IMR-90 (cell line): Measurements from ENCODE around the gene COL18A1. TPM values are rescaled to one million over a fixed set of nuclear protein-coding genes. Genes with fewer than 3 reads are reported as not detected.

Experiments
- ATAC-seq: fragments of 200-7000 bp; cut with Tn5 transposase; 2 replicates; pipeline ENCODE4 v1.9.1; 2020; ENCODE audit warnings: low read depth, mild to moderate bottlenecking, moderate library complexity
- BruUV-seq: library from RNA; stranded (reverse); fragments of 400-500 nt; replicated peaks from 2 replicates; lab custom pipeline; 2021; lab: Mats Ljungman, UMichigan
- CTCF ChIA-PET: fragments of 300-600 bp; formaldehyde crosslinking; extraction: SDS; loops from one replicate; lab custom pipeline; 2021; ENCODE audit warnings: antibody characterized with exemption; lab: Yijun Ruan, JAX
- POLR2A ChIA-PET: fragments of 300-600 bp; sonication (Branson Sonifier 250); formaldehyde crosslinking; loops from one replicate; lab custom pipeline; 2022; ENCODE audit warnings: antibody characterized with exemption; ENCODE audit not compliant: unreplicated experiment; lab: Charles Lee
- DNase-seq: peaks from one replicate; pipeline ENCODE4 v3.0.0; 2013
- H2AFZ ChIP-seq: replicated peaks from 2 replicates; pipeline ENCODE3; 2013; ENCODE audit warnings: low read length, mild to moderate bottlenecking; ENCODE audit not compliant: poor library complexity
- H2AK5ac ChIP-seq: 2 replicates; pipeline ENCODE4 v1.6.1; 2013; ENCODE audit warnings: low read depth, low read length, inconsistent platforms
- H2AK9ac ChIP-seq: replicated peaks from 2 replicates; pipeline ENCODE3; 2013; ENCODE audit warnings: mild to moderate bottlenecking, low read depth, low read length, moderate library complexity; ENCODE audit not compliant: poor library complexity
- H2BK120ac ChIP-seq: 2 replicates; pipeline ENCODE4 v1.6.1; 2013; ENCODE audit warnings: low read depth, low read length, inconsistent platforms
- H2BK15ac ChIP-seq: 3 replicates; pipeline ENCODE4 v1.6.1; 2013; ENCODE audit warnings: low read depth, low read length, inconsistent platforms
- H2BK20ac ChIP-seq: 2 replicates; pipeline ENCODE4 v1.6.1; 2013; ENCODE audit warnings: low read depth, mild to moderate bottlenecking, inconsistent platforms, low read length, moderate library complexity
- H2BK5ac ChIP-seq: 2 replicates; pipeline ENCODE4 v1.6.1; 2013; ENCODE audit warnings: mild to moderate bottlenecking, low read depth, low read length, inconsistent platforms; ENCODE audit not compliant: poor library complexity, severe bottlenecking
- H3K14ac ChIP-seq: replicated peaks from 2 replicates; pipeline ENCODE4 v1.6.1; 2013; ENCODE audit warnings: low read depth, low read length, inconsistent platforms
- H3K18ac ChIP-seq: 2 replicates; pipeline ENCODE4 v1.6.1; 2013; ENCODE audit warnings: low read depth, low read length, control low read depth
- H3K23ac ChIP-seq: 2 replicates; pipeline ENCODE4 v1.6.1; 2013; ENCODE audit warnings: low read depth, low read length, inconsistent platforms
- H3K27ac ChIP-seq: 2 replicates; pipeline ENCODE4 v1.5.1; 2013; ENCODE audit warnings: mild to moderate bottlenecking, control low read depth, low read length; ENCODE audit not compliant: insufficient read depth
- H3K27me3 ChIP-seq: 2 replicates; pipeline ENCODE4 v1.6.1; 2013; ENCODE audit warnings: low read length; ENCODE audit not compliant: control insufficient read depth, insufficient read depth
- H3K36me3 ChIP-seq: 2 replicates; pipeline ENCODE4 v1.6.1; 2013; ENCODE audit warnings: low read length, mixed read lengths; ENCODE audit not compliant: control insufficient read depth, insufficient read depth
- H3K4ac ChIP-seq: 2 replicates; pipeline ENCODE4 v1.6.1; 2013; ENCODE audit warnings: low read depth, low read length, inconsistent platforms
- H3K4me1 ChIP-seq: 2 replicates; pipeline ENCODE4 v1.6.1; 2013; ENCODE audit warnings: low read length, mixed read lengths; ENCODE audit not compliant: control insufficient read depth, insufficient read depth
- H3K4me2 ChIP-seq: 2 replicates; pipeline ENCODE4 v1.6.1; 2013; ENCODE audit warnings: low read depth, mild to moderate bottlenecking, control low read depth, low read length, moderate library complexity
- H3K4me3 ChIP-seq: 2 replicates; pipeline ENCODE4 v1.5.1; 2013; ENCODE audit warnings: low read depth, mild to moderate bottlenecking, control low read depth, low read length, moderate library complexity; ENCODE audit not compliant: insufficient read depth
- H3K56ac ChIP-seq: 2 replicates; pipeline ENCODE4 v1.6.1; 2013; ENCODE audit warnings: low read length, inconsistent platforms; ENCODE audit not compliant: insufficient read depth; ENCODE audit errors: extremely low read depth
- H3K79me1 ChIP-seq, 2 experiments: 2 replicates each; pipeline ENCODE4 v1.6.1; 2013; ENCODE audit warnings: low read length in 2 of 2, inconsistent platforms in 1 of 2, low read depth in 1 of 2
- H3K9ac ChIP-seq: 2 replicates; pipeline ENCODE4 v1.6.1; 2013; ENCODE audit warnings: low read depth, low read length, control low read depth
- H3K9me1 ChIP-seq: 2 replicates; pipeline ENCODE4 v1.6.1; 2013; ENCODE audit warnings: low read length, inconsistent platforms; ENCODE audit not compliant: insufficient read depth
- H3K9me3 ChIP-seq: 2 replicates; pipeline ENCODE4 v1.6.1; 2013; ENCODE audit warnings: low read length; ENCODE audit not compliant: control insufficient read depth, insufficient read depth
- H4K20me1 ChIP-seq: 2 replicates; pipeline ENCODE4 v1.6.1; 2013; ENCODE audit warnings: low read length, inconsistent platforms; ENCODE audit not compliant: insufficient read depth
- H4K5ac ChIP-seq: 2 replicates; pipeline ENCODE4 v1.6.1; 2013; ENCODE audit warnings: mild to moderate bottlenecking, low read depth, low read length, control low read depth
- H4K8ac ChIP-seq, 2 experiments: 2 replicates each; pipeline ENCODE4 v1.6.1; 2013; ENCODE audit warnings: low read depth in 2 of 2, low read length in 2 of 2, control low read depth in 1 of 2, inconsistent platforms in 1 of 2
- H4K91ac ChIP-seq: 2 replicates; pipeline ENCODE4 v1.6.1; 2013; ENCODE audit warnings: low read depth, low read length, inconsistent platforms; ENCODE audit not compliant: insufficient read depth
- BHLHE40 ChIP-seq: fragments of 150-350 bp; IDR thresholded peaks from 2 replicates; pipeline ENCODE4 v1.6.1; 2016; ENCODE audit warnings: mild to moderate bottlenecking, low read depth, low read length
- CHD1 ChIP-seq: IDR thresholded peaks from 2 replicates; pipeline ENCODE4 v1.6.1; 2012; ENCODE audit warnings: low read depth, low read length, improper control_type of control experiment
- FOS ChIP-seq: fragments of 150-350 bp; IDR thresholded peaks from 2 replicates; pipeline ENCODE4 v1.6.1; 2016; ENCODE audit warnings: low read depth, low read length
- MAFK ChIP-seq: IDR thresholded peaks from 2 replicates; pipeline ENCODE4 v1.6.1; 2012; ENCODE audit warnings: low read depth, low read length, improper control_type of control experiment
- NFE2L2 ChIP-seq: fragments of 150-350 bp; IDR thresholded peaks from 2 replicates; pipeline ENCODE4 v1.6.1; 2016; ENCODE audit warnings: low read depth, mild to moderate bottlenecking, low read length
- POLR2A ChIP-seq: IDR thresholded peaks from 2 replicates; pipeline ENCODE4 v1.6.1; 2012; ENCODE audit warnings: mild to moderate bottlenecking, low read depth, low read length
- RAD21 ChIP-seq: IDR thresholded peaks from 2 replicates; pipeline ENCODE4 v1.6.1; 2012; ENCODE audit warnings: low read length, improper control_type of control experiment
- RCOR1 ChIP-seq: IDR thresholded peaks from 2 replicates; pipeline ENCODE4 v1.6.1; 2012; ENCODE audit warnings: mild to moderate bottlenecking, low read length, improper control_type of control experiment; ENCODE audit not compliant: insufficient replicate concordance
- WGBS, 2 experiments: methylation state at CpG; one replicate each; pipeline versions ENCODE4 v1.1.5 to v1.1.7; 2013; ENCODE audit warnings: missing lambda C conversion rate in 2 of 2; ENCODE audit not compliant: insufficient read length in 1 of 2; ENCODE audit errors: extremely low coverage in 2 of 2; 5-methylcytosine and 5-hydroxymethylcytosine counted together
- dilution Hi-C: fragments of 300-500 bp; cut with HindIII; formaldehyde crosslinking; loops from one replicate; pipeline ENCODE4 v1.14.3; 2018; ENCODE audit warnings: low sequenced_read_pairs; ENCODE audit not compliant: unreplicated experiment
- in situ Hi-C: fragments of 300-500 bp; cut with MboI; formaldehyde crosslinking; loops from 3 replicates; pipeline ENCODE4 v1.14.3; 2019; ENCODE audit warnings: low sequenced_read_pairs, inconsistent platforms, mixed read lengths
- intact Hi-C: fragments of 100-400 bp; cut with micrococcal nuclease; formaldehyde crosslinking; loops from 2 replicates; pipeline ENCODE4 v1.10.0; 2022
- polyA plus RNA-seq, 3 experiments: library from polyadenylated mRNA; depleted of rRNA; stranded (reverse); fragments of >200 nt; gene quantifications; 2 replicates each; pipeline ENCODE4 v1.2.3, GENCODE V29; 2012; ENCODE audit warnings: low replicate concordance in 1 of 3
- total RNA-seq: library from RNA; depleted of rRNA; stranded (reverse); fragments of >200 nt; gene quantifications from 2 replicates; pipeline ENCODE4 v1.2.3, GENCODE V29; 2012
- TF ChIP-seq, protein P1 (sequence below): fragments of 150-350 bp; IDR thresholded peaks from 2 replicates; pipeline ENCODE4 v1.6.1; 2016; ENCODE audit warnings: low read depth, mild to moderate bottlenecking, low read length, moderate library complexity, borderline replicate concordance
- TF ChIP-seq, protein P2 (sequence below): fragments of 150-350 bp; IDR thresholded peaks from 2 replicates; pipeline ENCODE4 v1.6.1; 2017; ENCODE audit warnings: mild to moderate bottlenecking, antibody characterized with exemption, low read length, low read depth

Gene COL18A1
- total and polyA plus RNA-seq, 2 of the 4 experiments (the other 2 are of a cell fraction): 4.3 to 46.7 TPM

DNA sequence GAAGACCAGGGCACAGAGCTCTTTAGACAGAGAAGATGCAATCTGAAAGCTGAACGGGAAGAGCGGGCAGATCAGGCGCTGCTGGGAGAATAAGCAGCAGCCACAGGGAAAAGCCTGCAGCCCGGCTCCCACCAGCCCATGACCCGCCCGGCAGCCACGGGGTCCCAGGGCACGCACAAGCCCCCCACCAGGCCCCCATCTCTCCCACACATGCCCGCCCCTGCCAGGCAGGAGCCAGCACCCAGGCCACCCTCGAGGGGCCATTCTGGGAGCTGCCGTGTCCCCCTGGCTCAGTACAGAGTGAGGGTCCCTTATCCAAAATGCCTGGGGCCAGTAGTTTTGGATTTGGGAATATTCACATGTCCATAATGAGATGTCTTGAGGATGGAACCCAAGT lies 120.9 kb downstream of the COL18A1 start:
- Histone ChIP-seq H4K5ac (no peak overlapping the region), H3K23ac (no peak overlapping the region), H2BK15ac (no peak overlapping the region), H4K91ac (no peak overlapping the region), H2AK5ac (no peak overlapping the region), H3K27me3 (no peaks in the 10 kb centered on the region), H3K9me3 (peaks cover 4% of the 10 kb centered on the region; the same call in 1 of the 2 replicates), H3K27ac (no peak overlapping the region), H3K4ac (no peak overlapping the region), H3K4me1 (no peaks in the 10 kb centered on the region), H2AFZ (no peak overlapping the region), H3K4me2 (no peak overlapping the region), H3K79me1 (peaks cover 0 to 7% of the 10 kb centered on the region in 2 experiments; a peak in 2 of 4 replicates), H3K18ac (no peak overlapping the region), H3K9ac (no peak overlapping the region), H2AK9ac (no peak overlapping the region), H4K8ac (no peak overlapping the region), H2BK5ac (no peak overlapping the region), H2BK20ac (no peak overlapping the region), H2BK120ac (no peak overlapping the region), H3K9me1 (peaks cover 9% of the 10 kb centered on the region), H4K20me1 (no peaks in the 10 kb centered on the region), H3K4me3 (no peak overlapping the region), H3K14ac (no peak overlapping the region), H3K36me3 (peaks cover 19% of the 10 kb centered on the region), H3K56ac (no peak overlapping the region)
- POLR2A ChIA-PET: no interaction called here
- DNase-seq (no peak), ATAC-seq (no peak)
- dilution Hi-C loops: no loop called here
- in situ Hi-C loops: no loop called here
- TF ChIP-seq, protein P1, sequence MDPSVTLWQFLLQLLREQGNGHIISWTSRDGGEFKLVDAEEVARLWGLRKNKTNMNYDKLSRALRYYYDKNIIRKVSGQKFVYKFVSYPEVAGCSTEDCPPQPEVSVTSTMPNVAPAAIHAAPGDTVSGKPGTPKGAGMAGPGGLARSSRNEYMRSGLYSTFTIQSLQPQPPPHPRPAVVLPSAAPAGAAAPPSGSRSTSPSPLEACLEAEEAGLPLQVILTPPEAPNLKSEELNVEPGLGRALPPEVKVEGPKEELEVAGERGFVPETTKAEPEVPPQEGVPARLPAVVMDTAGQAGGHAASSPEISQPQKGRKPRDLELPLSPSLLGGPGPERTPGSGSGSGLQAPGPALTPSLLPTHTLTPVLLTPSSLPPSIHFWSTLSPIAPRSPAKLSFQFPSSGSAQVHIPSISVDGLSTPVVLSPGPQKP: no peak
- TF ChIP-seq CHD1: no peak
- TF ChIP-seq RCOR1: no peak
- TF ChIP-seq, protein P2, sequence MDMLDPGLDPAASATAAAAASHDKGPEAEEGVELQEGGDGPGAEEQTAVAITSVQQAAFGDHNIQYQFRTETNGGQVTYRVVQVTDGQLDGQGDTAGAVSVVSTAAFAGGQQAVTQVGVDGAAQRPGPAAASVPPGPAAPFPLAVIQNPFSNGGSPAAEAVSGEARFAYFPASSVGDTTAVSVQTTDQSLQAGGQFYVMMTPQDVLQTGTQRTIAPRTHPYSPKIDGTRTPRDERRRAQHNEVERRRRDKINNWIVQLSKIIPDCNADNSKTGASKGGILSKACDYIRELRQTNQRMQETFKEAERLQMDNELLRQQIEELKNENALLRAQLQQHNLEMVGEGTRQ: no peak
- TF ChIP-seq FOS: no peak
- TF ChIP-seq BHLHE40: no peak
- no peak for TF ChIP-seq NFE2L2
- no peak for TF ChIP-seq MAFK
- TF ChIP-seq RAD21: no peak
- TF ChIP-seq POLR2A: no peak
- intact Hi-C loops: no loop called here
- WGBS, 2 experiments: 100% methylated on average over 3 of the region's 11 CpGs; no CpG with 5 or more reads in 1 of the 2 experiments
- BruUV-seq: no TSS peak
- CTCF ChIA-PET: no interaction called here
